ENCODE results near the gene ACAN.

GRCh38 chr15:88776646-88777045 is 26.6 kb upstream of the ACAN start:
- TF ChIP-seq POLR2AphosphoS5 (IDR thresholded peaks at IDR 0.05; ENCODE audit: low read depth, low read length) (no peak), TAF1 (IDR thresholded peaks at IDR 0.05; ENCODE audit: borderline replicate concordance, low read depth, low read length) (no peak)

Data from GM12892 (cell line).